GM21526 (cell line): Measurements from ENCODE around the gene GMDS.

Source experiments
- ATAC-seq: cut with Tn5 transposase; IDR thresholded peaks from one replicate; pipeline ENCODE4 v1.9.1; 2021; ENCODE audit warnings: moderate library complexity; ENCODE audit not compliant: unreplicated experiment, low FRiP score

Gene GMDS

GRCh38 chr6:2016040-2016439 lies 229.4 kb downstream of the GMDS start:
- ATAC-seq = no peak

- ATAC-seq = no peak
Measured at GRCh38 chr6:2008383-2008976, 236.9 kb downstream of the GMDS start.

GRCh38 chr6:2007165-2007564 lies 238.2 kb downstream of the GMDS start:
- no peak for ATAC-seq

- ATAC-seq = no peak
Measured at GRCh38 chr6:2004888-2005287, 240.5 kb downstream of the GMDS start.

- no peak for ATAC-seq
Measured at GRCh38 chr6:2000962-2001361, 244.4 kb downstream of the GMDS start.

- ATAC-seq = no peak
Measured at GRCh38 chr6:1997702-1998101, 247.7 kb downstream of the GMDS start.

- no peak for ATAC-seq
Measured at GRCh38 chr6:1995636-1996035, 249.8 kb downstream of the GMDS start.

GRCh38 chr6:1993042-1993441 lies 252.4 kb downstream of the GMDS start:
- no peak for ATAC-seq

- ATAC-seq = no peak
Measured at GRCh38 chr6:1991332-1991878, 254.0 kb downstream of the GMDS start.

GRCh38 chr6:1988843-1989242 lies 256.6 kb downstream of the GMDS start:
- ATAC-seq = no peak

GRCh38 chr6:1987640-1988039 lies 257.8 kb downstream of the GMDS start:
- no peak for ATAC-seq

- ATAC-seq = no peak
Measured at GRCh38 chr6:1986454-1987243, 258.8 kb downstream of the GMDS start.

GRCh38 chr6:1984346-1984994 lies 260.9 kb downstream of the GMDS start:
- no peak for ATAC-seq

GRCh38 chr6:1983850-1984249 lies 261.6 kb downstream of the GMDS start:
- ATAC-seq = no peak

- no peak for ATAC-seq
Measured at GRCh38 chr6:1972962-1973361, 272.4 kb downstream of the GMDS start.

- no peak for ATAC-seq
Measured at GRCh38 chr6:1971612-1972011, 273.8 kb downstream of the GMDS start.

GRCh38 chr6:1970151-1970561 lies 275.2 kb downstream of the GMDS start:
- ATAC-seq = no peak

GRCh38 chr6:1966713-1967112 lies 278.7 kb downstream of the GMDS start:
- no peak for ATAC-seq

- ATAC-seq = no peak
Measured at GRCh38 chr6:1965596-1966224, 279.7 kb downstream of the GMDS start.

GRCh38 chr6:1963596-1963995 lies 281.8 kb downstream of the GMDS start:
- no peak for ATAC-seq

GRCh38 chr6:1962201-1962600 lies 283.2 kb downstream of the GMDS start:
- ATAC-seq = no peak
